K562 (cell line): Measurements from ENCODE around the gene ZBTB32. TPM values are rescaled to one million over a fixed set of nuclear protein-coding genes. Genes with fewer than 3 reads are reported as not detected.

Source experiments
- BMI1 ChIP-seq: fragments of 150-350 bp; IDR thresholded peaks from 2 replicates; pipeline ENCODE4 v1.6.1; 2014; ENCODE audit warnings: low read length
- ELK1 ChIP-seq: sonication (generic); formaldehyde crosslinking; IDR thresholded peaks from 2 replicates; pipeline ENCODE4 v1.8.1; 2022; ENCODE audit warnings: missing genetic modification reagents
- HDAC1 ChIP-seq, 2 experiments: fragments of 450-650 bp; IDR thresholded peaks; 2 replicates each; pipeline ENCODE4 v1.6.1; 2016 to 2017; ENCODE audit warnings: inconsistent platforms in 1 of 2, mild to moderate bottlenecking in 1 of 2, moderate library complexity in 1 of 2
- IRF1 ChIP-seq: sonication (generic); formaldehyde crosslinking; IDR thresholded peaks from 2 replicates; pipeline ENCODE4 v1.8.0; 2022; ENCODE audit warnings: missing genetic modification reagents, mild to moderate bottlenecking, borderline replicate concordance
- MNT ChIP-seq, 2 experiments: fragments of 450-650 bp; conservative IDR thresholded peaks; 2 replicates each; pipeline ENCODE4 v1.6.1; 2017; ENCODE audit warnings: mild to moderate bottlenecking in 2 of 2, moderate library complexity in 2 of 2
- TAF9B ChIP-seq: fragments of 450-650 bp; IDR thresholded peaks from 2 replicates; pipeline ENCODE4 v1.6.1; 2018; ENCODE audit warnings: mild to moderate bottlenecking; ENCODE audit not compliant: partially characterized antibody
- TCF7 ChIP-seq: sonication (generic); IDR thresholded peaks from 2 replicates; pipeline ENCODE4 v1.6.1; 2016; ENCODE audit warnings: antibody characterized with exemption, borderline replicate concordance
- TEAD4 ChIP-seq, 2 experiments: sonication (generic) in 1 of 2; formaldehyde crosslinking in 1 of 2; IDR thresholded peaks; 2 replicates each; pipeline versions ENCODE4 v1.6.1 to v1.8.0; 2012 to 2022; ENCODE audit warnings: borderline replicate concordance in 1 of 2, inconsistent platforms in 1 of 2, low read length in 1 of 2, mild to moderate bottlenecking in 1 of 2, missing genetic modification reagents in 1 of 2
- THRB ChIP-seq: fragments of 450-650 bp; formaldehyde crosslinking; conservative IDR thresholded peaks from 2 replicates; pipeline ENCODE4 v1.4.0; 2022; ENCODE audit warnings: mild to moderate bottlenecking, missing genetic modification characterization
- TRIM25 ChIP-seq: fragments of 450-650 bp; IDR thresholded peaks from 2 replicates; pipeline ENCODE4 v1.7.0; 2016; ENCODE audit warnings: borderline replicate concordance
- U2AF2 ChIP-seq: fragments of 200-400 bp; formaldehyde crosslinking; optimal IDR thresholded peaks from 2 replicates; pipeline ENCODE3; 2017; ENCODE audit warnings: low read depth, mild to moderate bottlenecking, low read length
- ZNF197 ChIP-seq: fragments of 200-800 bp; sonication (Bioruptor generic); IDR thresholded peaks from 2 replicates; pipeline ENCODE4 v1.6.1; 2016; ENCODE audit warnings: low read depth, missing genetic modification characterization, missing compliant biosample characterization
- ZNF274 ChIP-seq: IDR thresholded peaks from 2 replicates; pipeline ENCODE4 v1.6.1; 2011; ENCODE audit warnings: low read depth, mild to moderate bottlenecking, low read length, moderate library complexity, borderline replicate concordance
- ZNF277 ChIP-seq: fragments of 250-450 bp; sonication (Bioruptor Pico); IDR thresholded peaks from 2 replicates; pipeline ENCODE4 v1.8.0; 2022; ENCODE audit warnings: inconsistent platforms, mild to moderate bottlenecking, moderate library complexity, borderline replicate concordance
- ZNF668 ChIP-seq: fragments of 250-450 bp; sonication (Bioruptor Pico); IDR thresholded peaks from 2 replicates; pipeline ENCODE4 v1.8.0; 2022; ENCODE audit warnings: mild to moderate bottlenecking, inconsistent platforms
- ZZZ3 ChIP-seq: fragments of 450-650 bp; IDR thresholded peaks from 2 replicates; pipeline ENCODE4 v1.6.1; 2016; ENCODE audit warnings: antibody characterized with exemption, mild to moderate bottlenecking, moderate library complexity
- polyA plus RNA-seq, 8 experiments: library from polyadenylated mRNA; depleted of rRNA in 4 of 8; stranded (reverse) in 5 of 8; unstranded in 3 of 8; fragments of >200 nt; fragmentation: Nextera tagmentation in 2 of 8; fragmentation: Illumina TruSeq in 1 of 8; extraction: Ambion mirVana in 2 of 8; extraction: Trizol in 1 of 8; gene quantifications; 2 replicates each; pipeline versions ENCODE4 v1.2.1 to v1.2.3, GENCODE V29; 2011 to 2014; ENCODE audit warnings: inconsistent platforms in 1 of 8, missing spikeins in 1 of 8
- total RNA-seq, 7 experiments: library from RNA; depleted of rRNA in 6 of 7; stranded (reverse); fragments of >200 nt in 6 of 7; fragmentation: Illumina TruSeq in 2 of 7; extraction: Trizol in 2 of 7; gene quantifications; 2 replicates each; pipeline versions ENCODE4 v1.2.1 to v1.2.3, GENCODE V29; 2011 to 2021; ENCODE audit warnings: low replicate concordance in 1 of 7

Gene ZBTB32
- total and polyA plus RNA-seq, 9 of the 15 experiments (the other 6 are each of a cell fraction or from before 2014, with no cell fraction given), result 0.20 TPM; not detected in 8

GRCh38 chr19:35716801-35717664 is 12.7 kb downstream of the ZBTB32 start (continued):
- TF ChIP-seq ZNF668 (CRISPR knock-in tag) (peak; percentile 54; the same call in 1 of the 2 replicates), MNT (conservative IDR thresholded peaks at IDR 0.05) (peak; percentile 80 to 88), ELK1 (CRISPR knock-in tag) (no peak), TRIM25 (no peak), ZNF277 (CRISPR knock-in tag) (no peak), THRB (CRISPR knock-in tag) (no peak), HDAC1 (IDR thresholded peaks at IDR 0.05) (peak in 1 of 2 experiments; percentile 82; a peak in 1 of 4 replicates), TAF9B (no peak), ZNF197 (CRISPR knock-in tag) (peak; percentile 78; the same call in 1 of the 2 replicates), ZNF274 (no peak), U2AF2 (no peak), BMI1 (no peak), ZZZ3 (no peak), IRF1 (CRISPR knock-in tag) (no peak), TCF7 (peak; percentile 26; the same call in 1 of the 2 replicates), TEAD4 (IDR thresholded peaks at IDR 0.05; ENCODE audit: low read length) (peak; percentile 40; the same call in 1 of the 2 replicates), TEAD4 (CRISPR knock-in tag; IDR thresholded peaks at IDR 0.05; ENCODE audit: borderline replicate concordance) (no peak)
